Large intestine (tissue), 3 donors: Measurements from ENCODE around the gene TMEM43. TPM values are rescaled to one million over a fixed set of nuclear protein-coding genes. Genes with fewer than 3 reads are reported as not detected.

ENCODE experiments used
- DNase-seq, 2 donors: peaks; one replicate each; pipeline versions ENCODE4 v3.0.0 to v3.0.0-alpha.2; 2013
- H3K27ac ChIP-seq: one replicate; pipeline ENCODE4 v1.5.1; 2013; ENCODE audit warnings: low read length
- H3K27me3 ChIP-seq: 2 replicates; pipeline ENCODE4 v1.6.1; 2013; ENCODE audit warnings: low read length; ENCODE audit not compliant: control insufficient read depth, insufficient read depth
- H3K36me3 ChIP-seq: 2 replicates; pipeline ENCODE4 v1.6.1; 2013; ENCODE audit warnings: low read length; ENCODE audit not compliant: control insufficient read depth, insufficient read depth
- H3K4me1 ChIP-seq: one replicate; pipeline ENCODE4 v1.6.1; 2013; ENCODE audit warnings: low read length; ENCODE audit not compliant: control insufficient read depth, insufficient read depth
- H3K4me3 ChIP-seq: one replicate; pipeline ENCODE4 v1.5.1; 2013; ENCODE audit warnings: low read length
- H3K9me3 ChIP-seq: one replicate; pipeline ENCODE4 v1.6.1; 2013; ENCODE audit warnings: mild to moderate bottlenecking, low read depth, low read length, moderate library complexity; ENCODE audit not compliant: control insufficient read depth
- WGBS: methylation state at CpG from one replicate; pipeline ENCODE4 v1.1.5; 2013; ENCODE audit warnings: low lambda C conversion rate; ENCODE audit not compliant: insufficient coverage; 5-methylcytosine and 5-hydroxymethylcytosine counted together
- polyA plus RNA-seq: library from polyadenylated mRNA; unstranded; fragments of 120-200 nt; gene quantifications from one replicate; pipeline ENCODE4 v1.2.1, GENCODE V29; 2013

Gene TMEM43
- polyA plus RNA-seq, 1 donor = 39.4 TPM

DNA sequence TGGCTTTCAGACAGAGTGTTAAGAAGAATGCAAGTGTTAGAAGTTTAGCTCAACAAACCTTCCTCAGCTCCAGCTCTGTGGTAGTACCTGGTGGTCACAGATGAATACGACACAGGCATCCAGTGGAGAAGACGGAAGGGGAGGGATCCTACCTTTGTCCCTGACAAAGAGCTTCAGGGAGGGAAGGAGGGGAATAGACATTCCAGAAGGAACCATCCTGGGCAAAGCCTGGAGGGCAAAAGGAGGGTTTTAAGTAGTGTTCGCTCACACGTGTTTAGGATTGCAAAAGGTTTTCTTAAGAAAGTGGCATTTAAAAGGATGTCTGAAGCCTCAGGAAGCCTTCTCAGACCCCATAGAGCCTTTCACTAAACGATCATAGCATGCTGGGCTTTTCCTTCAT is 3.0 kb upstream of the TMEM43 start:
- Histone ChIP-seq H3K27ac (peak overlapping the region; percentile 44), H3K36me3 (peaks cover 3% of the 10 kb centered on the region), H3K4me1 (peaks cover 50% of the 10 kb centered on the region), H3K27me3 (no peaks in the 10 kb centered on the region), H3K4me3 (no peak overlapping the region), H3K9me3 (no peaks in the 10 kb centered on the region)
- DNase-seq = no peak
- no CpG with 5 or more reads among the region's 5 CpGs for WGBS

DNA sequence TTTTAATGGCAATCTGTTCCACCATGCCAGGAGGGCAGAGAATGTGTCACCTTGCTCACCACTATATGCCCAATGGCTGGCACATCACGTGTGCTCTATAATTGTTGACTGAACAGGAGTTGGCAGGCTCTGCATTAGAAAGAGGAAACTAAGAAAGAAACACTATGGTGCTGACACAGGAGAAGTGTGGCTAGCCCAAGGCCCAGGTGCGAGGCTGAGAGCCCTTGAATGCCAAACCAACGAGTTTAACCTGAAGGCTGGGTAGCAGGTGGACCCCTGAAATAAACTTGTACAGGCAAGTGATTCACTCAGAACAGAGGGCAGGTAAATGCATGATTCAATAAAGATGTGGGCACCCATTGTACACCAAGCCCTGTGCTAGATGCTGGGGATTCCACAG is 2.6 kb upstream of the TMEM43 start:
- no peak for DNase-seq
- H3K36me3 ChIP-seq = peaks cover 1% of the 10 kb centered on the region
- no peak overlapping the region for H3K27ac ChIP-seq
- H3K9me3 ChIP-seq = no peaks in the 10 kb centered on the region
- WGBS = no CpG with 5 or more reads among the region's 3 CpGs
- no peak overlapping the region for H3K4me3 ChIP-seq
- H3K4me1 ChIP-seq = peaks cover 50% of the 10 kb centered on the region
- H3K27me3 ChIP-seq = no peaks in the 10 kb centered on the region

DNA sequence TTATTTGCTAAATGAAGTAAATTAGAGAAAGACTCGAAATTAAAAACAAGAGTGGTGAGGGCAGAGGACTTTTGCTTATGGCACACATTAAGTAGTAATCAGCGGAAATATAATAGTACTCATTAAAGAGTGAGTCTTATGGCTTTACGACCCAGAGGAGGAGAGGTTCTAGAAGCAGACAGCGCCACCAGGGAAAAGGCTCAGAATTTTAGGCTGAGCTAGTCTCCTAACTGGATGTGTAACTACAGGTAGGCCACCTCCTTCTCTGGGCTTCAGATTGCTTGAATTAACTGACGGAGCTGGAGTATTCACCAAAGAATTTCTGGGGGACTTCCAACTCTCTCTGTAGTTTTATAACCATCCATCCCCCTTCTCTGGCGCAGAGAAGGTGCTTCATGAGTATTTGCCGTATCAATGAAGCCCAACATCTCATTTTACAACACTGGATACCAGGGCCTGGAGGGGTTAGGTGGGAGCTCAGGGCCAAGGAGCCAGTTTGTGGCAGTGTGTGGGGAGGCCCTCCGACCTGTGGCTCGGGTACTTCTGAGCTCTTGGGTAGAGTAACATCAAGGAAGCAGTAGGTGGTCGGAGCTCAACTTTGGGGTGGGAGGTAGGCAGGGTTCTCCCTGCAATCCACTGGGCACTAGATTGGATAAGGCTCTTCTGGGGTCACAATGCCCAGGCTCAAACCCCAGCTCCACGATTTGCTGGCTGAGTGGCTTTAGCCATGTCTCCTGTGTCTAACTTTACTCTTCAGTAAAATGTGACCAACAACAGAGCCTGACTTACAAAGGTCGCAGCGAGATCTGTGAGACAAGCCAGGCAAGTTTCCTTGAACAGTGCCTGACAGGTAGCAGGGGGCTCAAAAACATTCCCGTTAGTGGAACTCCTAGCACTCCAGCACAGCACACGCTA is 1.3 kb upstream of the TMEM43 start:
- Histone ChIP-seq H3K4me3 (peak overlapping the region; percentile 82), H3K27me3 (no peaks in the 10 kb centered on the region), H3K27ac (peak overlapping the region; percentile 63), H3K4me1 (peaks cover 46% of the 10 kb centered on the region), H3K9me3 (no peaks in the 10 kb centered on the region), H3K36me3 (peaks cover 11% of the 10 kb centered on the region)
- no peak for DNase-seq
- WGBS = 94% methylated on average over 2 of the region's 15 CpGs

DNA sequence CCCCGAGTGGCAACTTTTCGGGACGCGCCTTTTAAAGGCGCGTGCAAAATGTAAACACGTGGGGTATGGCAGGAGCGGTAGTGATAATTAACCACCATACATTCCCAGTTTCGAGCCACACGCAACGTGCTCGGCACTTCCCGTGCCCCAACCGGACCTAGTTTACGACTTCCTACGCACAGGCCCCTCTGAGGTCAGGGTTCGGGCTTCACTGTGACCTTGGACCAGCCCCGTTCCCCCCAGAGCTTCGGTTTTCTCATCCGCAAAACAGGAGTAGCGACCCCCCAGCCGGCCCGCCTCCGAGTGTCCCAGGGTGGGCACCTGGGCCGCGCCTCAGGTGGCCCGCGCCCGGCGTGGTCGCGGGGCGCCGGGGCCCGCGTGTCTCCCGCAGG is 633 bp upstream of the TMEM43 start:
- H3K36me3 ChIP-seq = peaks cover 16% of the 10 kb centered on the region
- peaks cover 40% of the 10 kb centered on the region for H3K4me1 ChIP-seq
- no CpG with 5 or more reads among the region's 37 CpGs for WGBS
- DNase-seq = peak; percentile 60 to 87
- no peaks in the 10 kb centered on the region for H3K27me3 ChIP-seq
- peak overlapping the region; percentile 82 for H3K4me3 ChIP-seq
- H3K27ac ChIP-seq = peak overlapping the region; percentile 63
- no peaks in the 10 kb centered on the region for H3K9me3 ChIP-seq

DNA sequence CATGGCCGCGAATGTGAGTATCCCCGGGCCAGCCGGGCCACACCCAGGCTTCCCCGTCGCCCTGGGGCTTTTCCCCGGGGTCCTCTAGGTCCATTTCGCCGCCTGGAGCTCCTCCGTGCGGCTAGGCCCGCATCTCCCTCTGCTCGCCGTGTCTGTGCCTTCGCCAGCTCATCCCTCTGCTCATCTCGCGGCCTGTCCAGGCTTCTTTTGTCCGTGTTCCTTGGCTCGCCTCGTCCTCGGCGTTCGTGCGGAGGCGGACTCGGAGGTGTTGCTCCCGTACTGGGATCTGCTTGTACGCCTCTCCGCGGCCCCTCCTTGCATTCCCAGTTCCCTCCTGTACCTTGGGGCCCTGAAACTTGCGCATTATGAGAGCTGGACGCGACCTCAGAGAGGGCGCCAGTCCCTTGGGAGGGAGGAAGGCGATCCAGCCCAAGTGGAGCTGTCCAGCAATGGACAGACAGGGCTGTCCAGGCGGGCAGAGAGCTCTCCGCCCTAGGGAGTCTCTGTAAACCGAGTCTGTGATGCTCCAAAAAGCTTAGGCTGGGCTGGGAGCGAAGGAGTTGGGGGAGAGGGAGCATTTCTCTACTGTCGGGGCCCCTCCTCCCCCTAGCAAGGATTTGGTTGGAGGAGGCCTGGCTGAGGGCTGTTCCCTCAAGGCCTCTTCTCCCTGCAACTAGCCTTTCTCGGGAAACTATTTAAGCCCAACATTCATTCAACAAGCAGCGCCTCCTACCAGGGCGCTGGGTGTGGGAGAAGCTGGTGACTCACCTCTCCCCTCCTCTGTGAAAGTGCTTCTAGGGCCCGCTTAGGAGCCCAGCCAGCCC is 553 bp downstream of the TMEM43 start:
- WGBS = no CpG with 5 or more reads among the region's 44 CpGs
- peak overlapping the region; percentile 89 for H3K27ac ChIP-seq
- peak; percentile 52 to 77 for DNase-seq
- H3K27me3 ChIP-seq = no peaks in the 10 kb centered on the region
- no peaks in the 10 kb centered on the region for H3K9me3 ChIP-seq
- peaks cover 29% of the 10 kb centered on the region for H3K4me1 ChIP-seq
- H3K36me3 ChIP-seq = peaks cover 26% of the 10 kb centered on the region
- H3K4me3 ChIP-seq = peak overlapping the region; percentile 82

DNA sequence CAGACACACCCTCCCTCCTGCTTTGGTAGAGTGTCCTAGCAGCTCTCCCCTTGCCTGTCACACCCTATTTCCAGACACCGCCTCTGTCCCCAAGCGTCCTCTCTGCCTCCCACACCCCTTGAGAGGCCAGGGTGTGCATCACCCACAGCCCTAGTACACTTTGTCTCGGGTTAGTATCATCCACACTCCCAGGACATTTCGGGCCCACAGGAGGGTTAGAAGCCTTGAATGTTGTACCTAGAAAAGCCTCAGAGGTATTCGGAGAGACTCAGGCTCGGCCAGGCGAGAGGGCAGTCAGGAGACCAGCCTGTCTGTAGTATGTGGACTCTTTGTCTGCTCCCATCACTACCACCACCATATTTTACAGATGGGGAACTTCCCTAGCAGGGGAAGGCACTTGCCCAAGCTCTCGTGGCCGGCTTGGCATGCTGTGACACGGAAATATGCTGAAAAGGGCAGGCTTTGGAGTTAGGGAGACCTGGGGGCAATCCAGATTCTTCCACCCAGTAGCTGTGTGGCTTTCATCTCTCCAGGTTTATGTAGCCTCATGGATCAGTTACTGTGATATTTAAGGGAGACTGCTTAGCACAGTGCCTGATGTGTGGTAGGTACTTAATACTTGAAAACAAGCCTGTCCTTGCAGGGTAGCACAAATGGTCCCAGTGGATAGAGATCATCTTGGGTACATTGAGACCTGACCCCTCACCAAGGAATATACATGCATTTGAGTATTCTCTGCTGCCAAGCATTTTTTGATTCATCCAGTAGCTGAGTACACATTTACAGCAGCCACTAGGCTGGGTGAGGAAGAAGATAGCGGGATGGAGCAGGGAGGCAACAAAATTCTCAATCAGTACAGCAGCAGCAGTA is 1.4 kb downstream of the TMEM43 start:
- Histone ChIP-seq H3K27ac (peak overlapping the region; percentile 89), H3K4me3 (peak overlapping the region; percentile 82), H3K36me3 (peaks cover 35% of the 10 kb centered on the region), H3K27me3 (no peaks in the 10 kb centered on the region), H3K4me1 (peaks cover 28% of the 10 kb centered on the region), H3K9me3 (no peaks in the 10 kb centered on the region)
- no CpG with 5 or more reads among the region's 11 CpGs for WGBS
- DNase-seq = no peak

DNA sequence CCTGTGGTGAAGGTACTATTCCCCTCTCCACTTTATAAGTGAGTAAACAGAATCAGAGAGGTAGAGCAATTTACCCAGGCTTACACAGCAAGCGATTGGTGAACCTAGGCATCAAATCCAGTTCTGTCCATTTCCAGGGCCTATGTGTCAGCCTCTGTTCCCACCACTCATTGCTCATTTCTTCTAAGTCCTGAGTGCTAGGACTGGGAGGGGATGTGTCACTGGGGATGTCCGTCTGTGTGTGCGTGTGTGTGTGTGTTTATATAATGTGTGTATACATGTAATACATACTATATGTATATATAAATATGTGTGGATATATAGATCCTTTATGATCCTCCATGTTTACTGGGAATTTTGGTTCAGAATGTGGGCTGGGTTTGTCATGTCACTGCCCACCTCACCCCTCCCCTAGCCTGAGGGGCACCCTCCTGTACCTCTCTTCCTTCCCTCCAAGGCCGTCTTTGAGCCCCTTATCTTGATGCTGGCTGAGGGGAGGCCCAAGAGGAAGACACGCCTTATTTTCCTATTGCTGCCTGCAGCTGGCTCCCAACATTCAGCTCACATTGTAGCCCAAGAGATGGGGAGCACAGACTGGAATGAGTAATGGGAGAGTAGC is 2.1 kb downstream of the TMEM43 start:
- Histone ChIP-seq H3K36me3 (peaks cover 42% of the 10 kb centered on the region), H3K4me1 (peaks cover 27% of the 10 kb centered on the region), H3K27me3 (no peaks in the 10 kb centered on the region), H3K4me3 (no peak overlapping the region), H3K27ac (no peak overlapping the region), H3K9me3 (no peaks in the 10 kb centered on the region)
- DNase-seq = no peak
- no CpG with 5 or more reads among the region's 5 CpGs for WGBS

DNA sequence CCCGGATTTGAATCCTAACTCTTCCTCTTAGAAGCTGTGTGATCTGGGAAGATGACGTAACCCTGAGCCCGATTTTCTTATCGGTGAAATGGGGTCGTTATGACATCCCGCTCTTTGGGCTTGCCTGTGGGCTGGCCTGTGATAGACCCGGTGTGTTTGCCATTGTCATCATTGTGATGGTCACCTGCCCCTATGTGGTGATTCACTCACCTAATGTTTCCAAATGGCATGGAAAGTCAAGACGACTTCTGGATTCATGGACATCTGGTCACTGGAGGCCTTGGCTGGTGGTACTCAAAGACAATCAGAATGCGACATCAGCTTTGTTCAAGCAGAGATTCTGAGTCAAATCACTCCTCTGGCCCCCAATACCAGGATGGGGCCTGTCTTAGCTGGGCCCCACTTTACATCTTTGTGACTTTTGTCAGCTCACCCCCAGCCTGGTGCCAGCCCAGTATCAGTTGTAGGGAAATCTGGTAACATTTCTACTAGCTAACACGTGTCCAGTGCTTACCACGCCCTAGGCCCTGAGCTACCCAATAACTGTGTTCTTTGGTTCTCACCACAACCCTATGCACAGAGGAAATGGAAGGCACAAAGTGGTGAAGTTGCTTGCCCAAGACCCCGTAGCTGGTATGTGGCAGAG is 2.8 kb downstream of the TMEM43 start:
- no peak overlapping the region for H3K27ac ChIP-seq
- H3K4me3 ChIP-seq = no peak overlapping the region
- no peak for DNase-seq
- peaks cover 29% of the 10 kb centered on the region for H3K4me1 ChIP-seq
- H3K36me3 ChIP-seq = peaks cover 49% of the 10 kb centered on the region
- H3K9me3 ChIP-seq = no peaks in the 10 kb centered on the region
- no CpG with 5 or more reads among the region's 12 CpGs for WGBS
- H3K27me3 ChIP-seq = no peaks in the 10 kb centered on the region

DNA sequence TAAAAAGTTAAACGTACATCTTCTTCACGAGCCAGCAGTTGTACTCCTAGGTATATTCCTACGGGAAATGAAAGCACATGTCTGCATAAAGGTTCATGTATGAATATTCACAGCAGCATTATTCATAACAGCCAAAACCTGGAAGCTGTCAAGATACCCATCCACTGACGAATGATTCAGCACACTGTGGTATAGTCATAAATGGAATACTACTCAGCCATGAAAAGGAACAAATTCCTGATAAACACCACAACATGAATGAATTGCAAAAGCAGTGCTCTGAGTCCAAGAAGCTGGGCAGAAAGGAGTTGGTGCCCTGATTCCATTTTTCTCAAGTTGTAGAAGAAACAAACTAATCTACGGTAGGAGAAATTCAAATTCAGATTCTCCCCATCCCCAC is 3.9 kb downstream of the TMEM43 start:
- Histone ChIP-seq H3K36me3 (peaks cover 58% of the 10 kb centered on the region), H3K27me3 (no peaks in the 10 kb centered on the region)
- WGBS = no CpG with 5 or more reads among the region's 5 CpGs

More for the DNA sequence above, 3.9 kb downstream of the TMEM43 start:
- no peaks in the 10 kb centered on the region for H3K9me3 ChIP-seq
- H3K27ac ChIP-seq = no peak overlapping the region
- no peak overlapping the region for H3K4me3 ChIP-seq
- H3K4me1 ChIP-seq = peaks cover 29% of the 10 kb centered on the region
- DNase-seq = no peak
